Retinal pigment epithelial cell (primary cell): ENCODE results near the gene VAT1L.
A peak's percentile ranks its signal among the peaks of the same experiment; 100 is the strongest.

Experiments used
- DNase-seq: peaks from one replicate; pipeline ENCODE4 v3.0.0-alpha.2; 2010; ENCODE audit warnings: low read depth
- H3K4me3 ChIP-seq: 2 replicates; pipeline ENCODE4 v1.5.1; 2011; ENCODE audit warnings: mild to moderate bottlenecking, low read length, control low read depth, moderate library complexity
- CTCF ChIP-seq: conservative IDR thresholded peaks from 2 replicates; pipeline ENCODE4 v1.5.1; 2011; ENCODE audit warnings: low read depth, low read length, control low read depth, inconsistent platforms

The VAT1L gene

GRCh38 chr16:77850636-77851333 is 62.4 kb downstream of the VAT1L start:
- TF ChIP-seq CTCF: peak; percentile 3
- no peak for DNase-seq
- no peak overlapping the region for H3K4me3 ChIP-seq

- no peak overlapping the region for H3K4me3 ChIP-seq
- DNase-seq: no peak
- TF ChIP-seq CTCF: no peak
Measured at GRCh38 chr16:77853161-77853560, 64.8 kb downstream of the VAT1L start.

- H3K4me3 ChIP-seq: no peak overlapping the region
- no peak for TF ChIP-seq CTCF
- no peak for DNase-seq
Measured at GRCh38 chr16:77856438-77857160, 68.2 kb downstream of the VAT1L start.

GRCh38 chr16:77858060-77858459 is 69.7 kb downstream of the VAT1L start:
- no peak overlapping the region for H3K4me3 ChIP-seq
- DNase-seq: no peak
- no peak for TF ChIP-seq CTCF

GRCh38 chr16:77859493-77860232 is 71.3 kb downstream of the VAT1L start:
- no peak for TF ChIP-seq CTCF
- H3K4me3 ChIP-seq: no peak overlapping the region
- no peak for DNase-seq

- TF ChIP-seq CTCF: no peak
- no peak for DNase-seq
- H3K4me3 ChIP-seq: no peak overlapping the region
Measured at GRCh38 chr16:77860953-77861352, 72.6 kb downstream of the VAT1L start.
